Progenitor cell of endocrine pancreas (in vitro differentiated cells): ENCODE measurements around the gene TXNDC11. TPM values are rescaled to one million over a fixed set of nuclear protein-coding genes. Genes with fewer than 3 reads are reported as not detected.

ENCODE experiments used
- DNase-seq: peaks from one replicate; pipeline ENCODE4 v3.0.0; 2021; ENCODE audit warnings: low spot score; ENCODE audit not compliant: unreplicated experiment
- H3K27ac Mint-ChIP-seq: 2 replicates; pipeline ENCODE4 v1.8.0; 2021; ENCODE audit warnings: mild to moderate bottlenecking, moderate library complexity, mixed read lengths
- H3K27me3 Mint-ChIP-seq: 2 replicates; pipeline ENCODE4 v1.8.0; 2021; ENCODE audit warnings: mixed read lengths
- H3K36me3 Mint-ChIP-seq: 2 replicates; pipeline ENCODE4 v1.8.0; 2022; ENCODE audit warnings: mixed read lengths; ENCODE audit not compliant: insufficient read depth
- H3K4me1 Mint-ChIP-seq: 2 replicates; pipeline ENCODE4 v1.8.0; 2021; ENCODE audit warnings: low read depth, mixed read lengths
- H3K4me3 Mint-ChIP-seq: 2 replicates; pipeline ENCODE4 v1.8.0; 2021; ENCODE audit warnings: low read depth, mild to moderate bottlenecking, moderate library complexity, mixed read lengths
- H3K9me3 Mint-ChIP-seq: 2 replicates; pipeline ENCODE4 v1.8.0; 2021; ENCODE audit warnings: low read depth, mixed read lengths
- total RNA-seq: library from RNA; stranded (reverse); gene quantifications from 2 replicates; pipeline ENCODE4 v1.2.1, GENCODE V29; 2021
- TF ChIP-seq, protein P1 (sequence below): fragments of 200-600 bp; sonication (generic); IDR thresholded peaks from one replicate; pipeline ENCODE4 v1.5.0; 2021; ENCODE audit warnings: antibody characterized with exemption, mild to moderate bottlenecking; ENCODE audit not compliant: unreplicated experiment

The TXNDC11 gene
- total RNA-seq, 1 donor from 2014 or later: 30.8 TPM

DNA sequence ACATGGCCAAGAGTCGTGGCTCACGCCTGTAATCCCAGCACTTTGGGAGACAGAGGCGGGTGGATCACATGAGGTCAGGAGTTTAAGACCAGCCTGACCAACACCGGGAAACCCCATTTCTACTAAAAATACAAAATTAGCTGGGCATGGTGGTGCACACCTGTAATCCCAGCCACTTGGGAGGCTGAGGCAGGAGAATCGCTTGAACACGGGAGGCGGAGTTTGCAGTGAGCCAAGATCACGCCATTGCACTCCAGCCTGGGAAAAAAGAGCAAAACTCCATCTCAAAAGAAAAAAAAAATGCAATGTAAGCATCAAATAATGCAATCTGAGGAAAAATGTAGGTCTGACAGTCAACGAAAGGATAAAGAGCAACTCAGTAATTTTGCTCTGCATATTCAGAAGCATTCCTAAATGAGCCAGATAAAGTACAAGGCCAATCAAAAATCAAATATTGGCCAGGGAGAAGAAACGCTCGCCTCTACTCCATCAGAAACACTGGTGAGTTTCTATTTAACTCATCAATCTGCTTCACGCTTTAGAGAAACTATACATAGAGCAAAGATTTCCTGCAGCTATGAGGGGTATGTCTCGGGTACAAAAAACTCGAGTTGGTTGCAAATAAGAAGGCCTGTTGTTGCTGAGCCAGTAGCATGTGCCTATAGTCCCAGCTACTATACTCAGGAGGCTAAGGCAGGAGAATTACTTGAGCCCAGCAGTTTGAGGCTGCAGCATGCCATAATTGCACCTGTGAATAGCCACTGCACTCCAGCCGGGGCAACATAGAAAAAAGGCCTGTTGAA lies 3.7 kb downstream of the TXNDC11 start:
- Mint-ChIP-seq H3K9me3 (no peaks in the 10 kb centered on the region), H3K36me3 (peaks cover 13% of the 10 kb centered on the region), H3K27ac (peak overlapping the region; percentile 69), H3K27me3 (no peaks in the 10 kb centered on the region), H3K4me1 (peaks cover 52% of the 10 kb centered on the region), H3K4me3 (no peak overlapping the region)
- DNase-seq: no peak
- TF ChIP-seq, protein P1, sequence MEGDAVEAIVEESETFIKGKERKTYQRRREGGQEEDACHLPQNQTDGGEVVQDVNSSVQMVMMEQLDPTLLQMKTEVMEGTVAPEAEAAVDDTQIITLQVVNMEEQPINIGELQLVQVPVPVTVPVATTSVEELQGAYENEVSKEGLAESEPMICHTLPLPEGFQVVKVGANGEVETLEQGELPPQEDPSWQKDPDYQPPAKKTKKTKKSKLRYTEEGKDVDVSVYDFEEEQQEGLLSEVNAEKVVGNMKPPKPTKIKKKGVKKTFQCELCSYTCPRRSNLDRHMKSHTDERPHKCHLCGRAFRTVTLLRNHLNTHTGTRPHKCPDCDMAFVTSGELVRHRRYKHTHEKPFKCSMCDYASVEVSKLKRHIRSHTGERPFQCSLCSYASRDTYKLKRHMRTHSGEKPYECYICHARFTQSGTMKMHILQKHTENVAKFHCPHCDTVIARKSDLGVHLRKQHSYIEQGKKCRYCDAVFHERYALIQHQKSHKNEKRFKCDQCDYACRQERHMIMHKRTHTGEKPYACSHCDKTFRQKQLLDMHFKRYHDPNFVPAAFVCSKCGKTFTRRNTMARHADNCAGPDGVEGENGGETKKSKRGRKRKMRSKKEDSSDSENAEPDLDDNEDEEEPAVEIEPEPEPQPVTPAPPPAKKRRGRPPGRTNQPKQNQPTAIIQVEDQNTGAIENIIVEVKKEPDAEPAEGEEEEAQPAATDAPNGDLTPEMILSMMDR: no peak

DNA sequence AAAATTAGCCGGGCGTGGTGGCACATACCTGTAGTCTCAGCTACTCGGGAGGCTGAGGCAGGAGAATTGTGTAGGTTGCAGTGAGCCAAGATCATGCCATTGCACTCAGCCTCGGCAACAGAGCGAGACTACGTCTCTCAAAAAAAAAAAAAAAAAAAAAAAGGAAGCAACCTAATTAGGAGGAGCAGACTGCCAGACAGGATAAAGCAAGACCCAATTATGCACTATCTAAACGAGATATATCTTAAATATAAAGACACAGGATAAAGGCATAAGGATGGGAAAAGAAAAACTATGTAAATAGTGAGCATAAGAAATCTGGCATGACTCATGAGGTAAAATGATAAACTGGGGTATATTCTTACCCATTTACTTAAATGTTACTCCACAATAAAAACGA lies 4.9 kb downstream of the TXNDC11 start:
- no peaks in the 10 kb centered on the region for H3K27me3 Mint-ChIP-seq
- no peak for DNase-seq
- H3K4me1 Mint-ChIP-seq: peaks cover 56% of the 10 kb centered on the region
- TF ChIP-seq, protein P1: no peak
- H3K4me3 Mint-ChIP-seq: no peak overlapping the region
- H3K27ac Mint-ChIP-seq: no peak overlapping the region
- peaks cover 19% of the 10 kb centered on the region for H3K36me3 Mint-ChIP-seq
- no peaks in the 10 kb centered on the region for H3K9me3 Mint-ChIP-seq

DNA sequence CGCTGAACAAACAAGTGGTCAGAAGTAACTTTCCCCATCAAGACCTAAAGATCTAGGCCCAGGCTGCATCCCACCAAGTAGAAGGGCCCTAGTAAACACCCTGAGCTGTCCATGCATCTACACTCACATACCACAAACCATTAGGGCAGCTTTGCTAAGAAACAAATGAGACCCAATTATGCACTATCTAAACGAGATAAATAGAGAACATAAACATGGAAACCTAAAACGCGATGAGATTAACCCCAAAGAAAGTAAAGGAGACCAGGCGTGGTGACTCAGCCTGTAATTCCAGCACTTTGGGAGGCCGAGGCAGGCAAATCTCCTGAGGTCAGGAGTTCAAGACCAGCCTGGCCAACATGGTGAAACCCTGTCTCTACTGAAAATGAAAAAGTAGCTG lies 5.8 kb downstream of the TXNDC11 start:
- TF ChIP-seq, protein P1: no peak
- peaks cover 61% of the 10 kb centered on the region for H3K4me1 Mint-ChIP-seq
- no peak for DNase-seq
- H3K9me3 Mint-ChIP-seq: no peaks in the 10 kb centered on the region
- H3K4me3 Mint-ChIP-seq: no peak overlapping the region
- peaks cover 22% of the 10 kb centered on the region for H3K36me3 Mint-ChIP-seq
- H3K27me3 Mint-ChIP-seq: no peaks in the 10 kb centered on the region
- H3K27ac Mint-ChIP-seq: peak overlapping the region; percentile 68

DNA sequence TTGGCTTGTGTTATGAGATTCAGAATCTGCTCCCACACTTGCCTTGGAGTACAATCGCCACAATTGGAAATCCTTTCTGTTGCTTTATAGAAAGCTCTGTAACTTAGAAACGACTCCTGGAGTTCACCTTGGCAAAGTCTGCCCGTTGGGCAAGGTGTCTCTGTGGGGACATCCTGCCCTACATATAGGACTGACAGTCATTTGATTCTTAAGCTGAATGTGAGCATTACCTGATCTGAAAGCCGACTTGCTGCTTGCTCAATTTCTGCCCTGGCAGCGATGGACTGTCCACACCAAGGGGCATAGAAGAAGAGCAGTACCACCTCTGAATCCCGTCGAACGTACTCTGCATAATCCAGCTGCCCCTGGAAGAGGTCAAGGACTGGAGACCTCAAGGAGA lies 6.9 kb downstream of the TXNDC11 start:
- Mint-ChIP-seq H3K36me3 (peaks cover 24% of the 10 kb centered on the region), H3K27ac (peak overlapping the region; percentile 68), H3K4me3 (no peak overlapping the region), H3K27me3 (no peaks in the 10 kb centered on the region), H3K9me3 (no peaks in the 10 kb centered on the region), H3K4me1 (peaks cover 53% of the 10 kb centered on the region)
- TF ChIP-seq, protein P1: no peak
- DNase-seq: no peak

DNA sequence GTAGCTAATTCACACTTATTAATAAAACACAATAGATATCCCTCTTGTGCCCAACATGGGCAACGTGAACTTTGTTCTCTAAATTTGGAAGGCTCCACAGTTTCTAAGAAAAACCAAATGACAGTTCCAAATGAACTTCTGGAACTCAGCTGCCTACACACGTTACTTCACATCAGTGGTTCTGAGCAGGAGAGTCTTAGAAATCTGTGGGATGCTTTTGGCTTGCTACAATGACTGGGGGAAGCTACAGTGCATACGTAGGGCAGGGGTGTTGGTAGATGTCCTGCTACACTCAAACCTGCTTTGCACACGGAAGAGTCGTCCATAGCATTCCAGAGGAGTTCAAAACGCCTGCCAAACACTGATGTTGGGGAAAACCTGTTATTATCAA lies 8.0 kb downstream of the TXNDC11 start:
- Mint-ChIP-seq H3K27me3 (no peaks in the 10 kb centered on the region), H3K9me3 (no peaks in the 10 kb centered on the region), H3K4me3 (no peak overlapping the region), H3K4me1 (peaks cover 46% of the 10 kb centered on the region), H3K36me3 (peaks cover 25% of the 10 kb centered on the region), H3K27ac (no peak overlapping the region)
- TF ChIP-seq, protein P1: no peak
- DNase-seq: no peak
